GM12872 (cell line): Measurements from ENCODE around the gene TCEAL5.

Experiments
- TF ChIP-seq, protein P1 (sequence below): IDR thresholded peaks from 3 replicates; pipeline ENCODE4 v1.5.1; 2011; ENCODE audit warnings: low read depth, mild to moderate bottlenecking, low read length, moderate library complexity; ENCODE audit not compliant: insufficient read depth

The TCEAL5 gene

GRCh38 chrX:103250977-103251376, 25.6 kb downstream of the TCEAL5 start:
- TF ChIP-seq, protein P1, sequence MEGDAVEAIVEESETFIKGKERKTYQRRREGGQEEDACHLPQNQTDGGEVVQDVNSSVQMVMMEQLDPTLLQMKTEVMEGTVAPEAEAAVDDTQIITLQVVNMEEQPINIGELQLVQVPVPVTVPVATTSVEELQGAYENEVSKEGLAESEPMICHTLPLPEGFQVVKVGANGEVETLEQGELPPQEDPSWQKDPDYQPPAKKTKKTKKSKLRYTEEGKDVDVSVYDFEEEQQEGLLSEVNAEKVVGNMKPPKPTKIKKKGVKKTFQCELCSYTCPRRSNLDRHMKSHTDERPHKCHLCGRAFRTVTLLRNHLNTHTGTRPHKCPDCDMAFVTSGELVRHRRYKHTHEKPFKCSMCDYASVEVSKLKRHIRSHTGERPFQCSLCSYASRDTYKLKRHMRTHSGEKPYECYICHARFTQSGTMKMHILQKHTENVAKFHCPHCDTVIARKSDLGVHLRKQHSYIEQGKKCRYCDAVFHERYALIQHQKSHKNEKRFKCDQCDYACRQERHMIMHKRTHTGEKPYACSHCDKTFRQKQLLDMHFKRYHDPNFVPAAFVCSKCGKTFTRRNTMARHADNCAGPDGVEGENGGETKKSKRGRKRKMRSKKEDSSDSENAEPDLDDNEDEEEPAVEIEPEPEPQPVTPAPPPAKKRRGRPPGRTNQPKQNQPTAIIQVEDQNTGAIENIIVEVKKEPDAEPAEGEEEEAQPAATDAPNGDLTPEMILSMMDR: no peak

GRCh38 chrX:103249805-103250204, 26.7 kb downstream of the TCEAL5 start:
- TF ChIP-seq, protein P1: no peak

DNA sequence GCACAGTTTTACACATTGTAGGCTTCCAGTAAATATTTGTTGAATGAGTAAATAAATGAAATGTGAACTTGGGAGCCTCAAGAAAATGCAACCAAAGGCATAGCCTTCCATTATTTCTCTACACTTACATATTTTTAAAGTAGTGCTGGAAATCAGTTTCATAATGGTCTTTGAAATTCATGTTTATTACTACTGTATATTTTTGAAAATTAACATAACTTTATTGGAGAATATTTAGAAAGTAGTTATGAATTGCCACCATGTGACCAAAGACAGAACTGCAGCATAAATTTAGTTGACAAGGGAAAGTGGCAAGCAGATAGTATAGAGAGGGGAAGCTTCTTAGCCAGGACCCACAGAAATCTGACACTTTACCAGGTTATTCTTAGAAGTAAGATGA, 28.0 kb downstream of the TCEAL5 start:
- TF ChIP-seq, protein P1: no peak

- TF ChIP-seq, protein P1: no peak
Observed at GRCh38 chrX:103240155-103240554, 36.4 kb downstream of the TCEAL5 start.

GRCh38 chrX:103236296-103236695, 40.3 kb downstream of the TCEAL5 start:
- TF ChIP-seq, protein P1: no peak

DNA sequence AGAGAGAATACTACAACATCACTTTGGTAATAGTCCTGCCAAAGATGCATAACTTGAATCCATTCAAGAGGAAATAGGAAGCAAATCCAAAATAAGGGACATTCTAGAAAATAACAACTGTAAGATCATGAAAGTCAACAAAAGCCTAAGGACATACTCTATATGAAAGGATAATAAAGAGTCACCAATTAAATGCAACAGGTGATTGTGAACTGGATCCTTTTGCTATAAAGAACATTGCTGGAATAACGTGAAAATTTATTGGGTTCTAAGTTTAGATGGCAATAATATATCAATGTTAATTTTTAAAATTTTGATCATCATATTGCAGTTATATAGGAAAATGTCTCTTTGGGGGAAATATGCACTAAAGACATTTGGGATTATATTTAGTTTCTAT, 41.7 kb downstream of the TCEAL5 start:
- TF ChIP-seq, protein P1: no peak

GRCh38 chrX:103233263-103233662, 43.3 kb downstream of the TCEAL5 start:
- TF ChIP-seq, protein P1: no peak
